Dermis microvascular lymphatic vessel endothelial cell (primary cell): ENCODE results near the gene ZCCHC7. TPM values are rescaled to one million over a fixed set of nuclear protein-coding genes. Genes with fewer than 3 reads are reported as not detected.
A peak's percentile ranks its signal among the peaks of the same experiment; 100 is the strongest.
"Not testable (repeated sequence)": the region's sequence is repeated elsewhere in the genome, so short reads cannot be mapped to it uniquely, and the experiment has no call there.

Experiments used
- DNase-seq, 2 donors: peaks; one replicate each; pipeline versions ENCODE4 v3.0.0 to v3.0.0-alpha.2; 2010; ENCODE audit warnings: low read depth in 2 of 2
- total RNA-seq: library from RNA; depleted of rRNA; stranded (reverse); fragments of >200 nt; gene quantifications from 2 replicates; pipeline ENCODE4 v1.2.1, GENCODE V29; 2014

Gene ZCCHC7
- total RNA-seq, 1 donor from 2014 or later: 6.9 TPM

GRCh38 chr9:37293664-37294524, 173.5 kb downstream of the ZCCHC7 start:
- DNase-seq: peak in 1 of 2 donors; percentile 70

- peak in 1 of 2 donors; percentile 24 for DNase-seq
Observed at GRCh38 chr9:37295178-37295577, 174.8 kb downstream of the ZCCHC7 start.

- DNase-seq: no peak
Observed at GRCh38 chr9:37295796-37296195, 175.4 kb downstream of the ZCCHC7 start.

- DNase-seq: no peak
Observed at GRCh38 chr9:37297592-37297991, 177.2 kb downstream of the ZCCHC7 start.

- DNase-seq: peak in 1 of 2 donors; percentile 38
Observed at GRCh38 chr9:37300620-37301019, 180.2 kb downstream of the ZCCHC7 start.

GRCh38 chr9:37301042-37301853, 180.9 kb downstream of the ZCCHC7 start:
- DNase-seq: no peak

- no peak for DNase-seq
Observed at GRCh38 chr9:37301854-37302172, 181.4 kb downstream of the ZCCHC7 start.

GRCh38 chr9:37302277-37302676, 181.9 kb downstream of the ZCCHC7 start:
- peak in 1 of 2 donors; percentile 33 for DNase-seq

- DNase-seq: not testable (repeated sequence)
Observed at GRCh38 chr9:37303272-37303671, 182.9 kb downstream of the ZCCHC7 start.

- peak in 1 of 2 donors; percentile 22 for DNase-seq
Observed at GRCh38 chr9:37309136-37309535, 188.8 kb downstream of the ZCCHC7 start.

- DNase-seq: no peak
Observed at GRCh38 chr9:37311938-37312708, 191.7 kb downstream of the ZCCHC7 start.

- DNase-seq: peak in 1 of 2 donors; percentile 58
Observed at GRCh38 chr9:37324261-37324683, 203.9 kb downstream of the ZCCHC7 start.

GRCh38 chr9:37324691-37325490, 204.5 kb downstream of the ZCCHC7 start:
- no peak for DNase-seq

GRCh38 chr9:37325778-37326177, 205.4 kb downstream of the ZCCHC7 start:
- DNase-seq: no peak

- DNase-seq: no peak
Observed at GRCh38 chr9:37327553-37327952, 207.2 kb downstream of the ZCCHC7 start.

- DNase-seq: no peak
Observed at GRCh38 chr9:37328556-37329227, 208.3 kb downstream of the ZCCHC7 start.

- DNase-seq: peak; percentile 15 to 50
Observed at GRCh38 chr9:37329576-37329975, 209.2 kb downstream of the ZCCHC7 start.

GRCh38 chr9:37331871-37332270, 211.5 kb downstream of the ZCCHC7 start:
- no peak for DNase-seq

- no peak for DNase-seq
Observed at GRCh38 chr9:37332578-37332977, 212.2 kb downstream of the ZCCHC7 start.

GRCh38 chr9:37333288-37333687, 212.9 kb downstream of the ZCCHC7 start:
- DNase-seq: no peak
